Inflammatory macrophage (primary cell): ENCODE results near the gene IL12B.
"Not testable (repeated sequence)": the region's sequence is repeated elsewhere in the genome, so short reads cannot be mapped to it uniquely, and the experiment has no call there.

Experiments used
- DNase-seq, 2 donors: peaks; one replicate each; pipeline ENCODE4 v3.0.0-alpha.2; 2020 to 2022

The IL12B gene

DNA sequence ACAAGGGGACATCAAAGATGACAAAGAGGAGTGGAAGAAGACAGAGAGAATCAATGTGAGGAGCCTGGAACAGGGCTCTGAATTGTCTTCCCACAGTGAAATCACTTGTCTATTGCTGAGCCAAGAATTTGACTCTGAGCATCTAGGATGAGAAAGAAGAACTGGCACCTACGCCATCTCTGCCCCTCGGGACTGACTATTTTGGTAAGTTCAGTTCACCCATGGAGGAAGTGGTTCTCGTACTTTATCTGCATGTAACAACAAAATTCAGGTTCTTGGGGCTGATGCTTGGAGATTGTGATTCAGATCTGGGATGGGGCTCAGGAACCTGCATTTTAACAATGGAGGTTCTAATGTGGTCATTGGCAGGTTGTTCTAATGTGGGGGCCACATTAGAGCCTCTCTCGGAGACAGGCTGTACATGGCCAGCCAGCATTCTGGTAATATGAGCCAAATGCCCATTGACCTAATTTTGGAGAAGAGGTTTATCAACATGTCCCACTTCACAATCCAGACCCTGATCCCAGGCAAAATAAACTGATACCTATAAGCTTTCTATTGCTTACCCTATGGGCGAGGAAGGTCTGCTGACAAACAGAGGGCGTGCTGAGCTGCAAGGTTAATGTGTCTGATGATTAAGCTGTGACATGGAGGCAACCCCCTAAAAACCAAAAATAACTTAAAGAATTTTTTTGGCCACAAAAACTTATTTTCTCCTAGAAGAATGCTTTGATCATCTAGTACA lies 2.7 kb upstream of the IL12B start:
- peak; percentile 68 to 83 for DNase-seq

DNA sequence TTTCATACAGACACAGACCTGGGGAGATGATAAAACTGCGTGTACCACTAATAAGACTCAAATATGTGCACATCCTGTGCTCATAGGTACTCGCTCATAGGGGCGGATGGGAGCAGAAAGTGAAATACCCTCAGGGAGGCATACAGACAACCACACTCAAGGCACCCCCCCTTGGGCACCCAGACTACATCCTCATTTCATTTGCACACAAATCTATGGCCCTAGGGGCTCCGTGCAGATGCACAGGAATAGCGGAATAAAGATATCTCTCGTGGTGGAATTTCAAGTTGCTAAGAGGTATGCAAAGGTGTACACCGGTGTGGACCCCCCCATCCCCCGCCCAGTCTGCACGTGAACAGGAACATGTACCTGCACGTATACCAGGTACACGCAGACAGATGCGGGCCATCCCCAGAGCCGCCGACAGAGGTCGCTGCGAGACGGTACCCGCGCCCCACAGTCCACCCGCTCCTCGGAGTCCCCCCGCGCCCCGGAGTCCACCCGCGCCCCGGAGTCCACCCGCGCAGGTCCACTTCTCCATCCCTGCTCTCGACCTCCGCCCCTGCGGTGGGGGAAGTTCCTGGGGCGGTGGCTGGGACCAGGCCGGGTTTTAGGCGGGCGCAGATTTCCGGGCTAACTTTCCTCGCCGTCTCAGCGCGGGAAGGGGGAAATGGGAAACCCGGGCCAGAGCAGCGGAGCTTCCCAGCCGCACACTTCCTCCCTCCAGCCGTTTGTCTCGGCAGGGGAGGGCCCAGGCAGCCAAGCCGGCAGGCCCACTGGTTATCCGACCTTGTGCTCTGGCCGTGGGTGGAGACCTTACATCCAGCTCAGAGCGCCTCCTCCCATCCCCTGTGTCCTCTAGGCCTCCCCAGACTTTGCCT lies 1.0 kb upstream of the IL12B start:
- peak; percentile 73 to 80 for DNase-seq

DNA sequence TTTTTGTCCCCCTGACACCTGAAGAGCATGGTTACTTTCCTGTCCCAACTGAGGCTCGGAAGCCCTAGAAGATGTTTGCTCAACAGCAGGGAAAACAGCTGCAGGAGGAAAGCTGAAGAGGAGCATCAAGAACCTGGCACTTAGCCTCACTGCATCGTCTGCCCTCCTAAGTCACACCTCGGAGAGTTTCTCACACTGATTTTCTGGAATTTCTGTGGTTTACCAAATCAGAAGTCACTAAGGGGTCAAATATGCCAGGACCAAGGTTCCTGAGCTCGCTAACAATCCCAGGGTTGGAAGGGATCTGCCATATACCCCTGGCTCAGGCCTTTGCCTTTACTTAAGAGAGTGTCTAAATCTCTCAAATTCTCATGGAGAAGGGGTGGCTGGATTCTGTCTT lies 5.3 kb downstream of the IL12B start:
- no peak for DNase-seq

DNA sequence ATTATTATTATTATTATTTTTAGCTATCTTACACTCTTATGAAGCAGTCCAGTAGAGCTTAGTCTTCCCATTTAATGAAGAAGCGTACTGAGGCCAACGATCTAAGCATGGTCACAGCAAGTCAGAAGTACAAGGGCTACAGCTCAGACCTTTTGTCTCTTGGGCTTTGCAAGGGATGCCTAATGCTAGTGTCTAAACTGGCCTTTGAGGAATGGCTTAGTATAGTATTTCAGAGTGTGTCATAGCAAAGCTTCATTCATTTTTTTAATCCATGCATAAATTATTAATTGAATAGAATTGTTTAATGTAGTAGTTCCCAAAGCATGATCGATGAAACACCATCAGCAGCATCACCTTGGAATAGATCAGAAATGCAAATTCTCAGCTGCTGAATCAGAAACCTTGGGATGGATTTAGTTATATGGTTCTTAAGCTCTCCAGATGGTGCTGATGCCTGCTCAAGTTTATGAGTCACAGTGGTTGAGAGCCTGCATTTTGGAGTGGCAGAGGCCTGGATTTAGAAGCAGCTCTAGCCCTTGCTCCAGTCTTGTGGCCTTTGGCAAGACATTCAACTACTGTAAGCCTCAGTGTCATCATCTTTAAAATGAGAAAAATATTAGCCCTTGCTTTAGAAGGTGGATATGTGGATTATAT lies 6.1 kb downstream of the IL12B start:
- DNase-seq = no peak

DNA sequence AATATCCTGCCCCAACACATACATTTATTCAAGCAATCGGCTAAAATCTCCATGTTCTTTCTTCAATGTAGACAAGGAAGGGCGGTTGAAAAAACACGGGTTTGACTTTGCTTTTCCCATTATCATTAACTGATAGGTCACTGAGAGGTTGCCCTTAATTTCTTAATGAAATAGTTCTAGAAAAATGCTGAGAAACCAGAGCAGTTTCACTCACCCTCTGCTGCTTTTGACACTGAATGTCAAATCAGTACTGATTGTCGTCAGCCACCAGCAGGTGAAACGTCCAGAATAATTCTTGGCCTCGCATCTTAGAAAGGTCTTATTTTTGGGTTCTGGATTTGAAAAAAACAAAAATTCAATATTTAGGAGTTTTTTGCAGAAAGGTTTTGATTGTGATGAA lies 8.1 kb downstream of the IL12B start:
- no peak for DNase-seq

DNA sequence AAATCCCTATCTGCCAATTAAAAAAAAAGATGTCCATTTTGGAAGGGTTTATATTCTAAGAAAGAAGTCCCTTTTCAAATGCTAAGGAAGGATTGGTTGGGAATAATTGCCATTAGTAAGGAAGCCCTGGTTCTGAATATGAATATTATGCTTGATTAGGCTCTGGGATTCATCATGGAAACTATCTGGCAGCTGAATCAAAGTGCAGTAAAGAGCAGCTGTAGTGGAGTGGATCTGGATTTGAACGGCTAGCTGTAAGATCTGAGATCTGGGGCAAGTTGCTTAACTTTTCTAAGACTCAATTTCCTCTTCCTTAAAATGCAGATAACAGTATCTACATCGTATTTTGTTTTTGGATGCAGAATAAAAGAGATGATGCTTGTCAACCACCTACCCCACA lies 10.5 kb downstream of the IL12B start:
- DNase-seq = no peak

DNA sequence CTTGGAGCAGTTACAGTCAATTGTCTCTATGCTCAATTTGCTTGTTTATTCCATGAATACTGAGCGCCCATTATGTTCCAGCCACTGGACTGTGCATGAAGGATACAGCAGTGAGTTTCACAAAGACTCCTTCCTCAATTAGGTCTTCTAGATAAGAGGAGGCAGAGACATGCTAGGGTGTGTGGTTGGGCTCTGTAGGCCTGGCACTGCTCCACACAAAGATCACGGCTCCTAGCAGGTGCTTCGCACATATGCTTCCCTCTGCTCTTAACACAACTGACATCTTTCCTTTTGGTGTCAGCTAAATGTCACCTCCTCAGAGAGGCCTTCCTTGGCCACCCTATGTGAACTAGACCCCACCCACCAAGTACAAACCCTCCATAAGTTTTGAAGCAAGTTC lies 10.9 kb downstream of the IL12B start:
- no peak for DNase-seq

DNA sequence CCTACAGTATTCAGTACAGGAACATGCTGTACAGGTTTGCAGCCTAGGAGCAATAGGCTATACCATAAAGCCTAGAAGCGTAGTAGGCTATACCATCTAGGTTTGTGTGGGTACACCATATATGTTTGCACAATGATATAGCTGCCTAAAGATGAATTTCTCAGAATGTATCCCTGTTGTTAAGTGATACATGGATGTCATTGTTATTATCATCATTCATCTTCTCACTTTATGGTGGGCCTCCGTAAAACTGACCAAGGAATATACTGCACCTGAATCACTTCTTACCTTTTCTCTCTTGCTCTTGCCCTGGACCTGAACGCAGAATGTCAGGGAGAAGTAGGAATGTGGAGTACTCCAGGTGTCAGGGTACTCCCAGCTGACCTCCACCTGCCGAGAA lies 11.8 kb downstream of the IL12B start:
- no peak for DNase-seq

DNA sequence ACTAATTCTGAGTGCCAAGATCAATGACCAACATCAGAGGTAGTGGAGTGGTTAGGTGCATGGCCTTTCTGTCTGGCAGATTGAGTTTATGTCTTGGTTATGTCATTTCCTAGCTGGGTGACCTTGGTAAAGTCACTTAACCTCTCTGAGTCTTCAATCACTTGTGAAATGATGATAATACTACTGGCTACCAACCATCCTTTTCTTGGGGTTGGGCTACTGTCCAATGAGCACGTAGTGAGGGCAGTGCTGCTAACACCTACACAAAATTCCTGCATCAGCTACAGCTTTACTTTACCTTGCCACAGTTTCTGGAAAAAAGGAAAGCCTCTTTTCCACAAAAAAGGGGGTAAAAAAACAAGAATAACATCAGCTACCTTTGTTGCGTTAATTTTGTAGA lies 12.4 kb downstream of the IL12B start:
- DNase-seq = no peak

DNA sequence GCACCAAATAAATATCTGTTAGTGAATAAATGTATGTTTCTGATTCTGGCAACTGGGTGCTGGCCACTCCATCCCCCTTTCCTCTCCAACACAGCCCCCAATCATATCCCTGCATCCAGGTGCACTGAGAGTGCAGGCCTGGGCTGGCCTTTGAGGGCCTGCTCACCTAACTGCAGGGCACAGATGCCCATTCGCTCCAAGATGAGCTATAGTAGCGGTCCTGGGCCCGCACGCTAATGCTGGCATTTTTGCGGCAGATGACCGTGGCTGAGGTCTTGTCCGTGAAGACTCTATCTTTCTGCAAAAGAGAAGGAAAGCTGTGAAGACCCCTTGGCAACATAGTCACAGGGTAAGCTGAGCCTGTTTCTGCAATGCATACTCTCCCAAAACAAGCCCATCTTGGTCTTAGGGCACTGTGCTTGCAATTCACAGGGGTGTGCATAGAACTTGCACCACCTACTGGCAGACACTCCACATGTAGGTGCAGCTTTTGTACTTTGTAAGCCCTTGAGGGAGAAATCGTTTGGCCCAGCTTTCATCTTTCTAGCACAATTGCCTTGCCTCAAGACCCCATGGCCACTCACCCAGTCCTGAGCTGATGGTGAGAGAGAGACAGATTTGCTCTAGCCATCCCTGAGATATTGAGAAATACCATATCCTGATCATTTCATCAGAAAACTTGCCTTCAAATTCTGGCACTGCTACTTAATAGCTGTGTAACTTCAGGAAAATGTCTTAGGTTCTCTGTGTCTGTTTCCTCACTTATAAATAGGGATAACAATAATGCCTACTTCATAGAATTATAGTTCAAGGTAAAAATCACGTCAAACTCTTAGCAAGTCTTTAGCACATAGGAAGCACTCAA lies 13.5 kb downstream of the IL12B start:
- peak; percentile 40 to 57 for DNase-seq

DNA sequence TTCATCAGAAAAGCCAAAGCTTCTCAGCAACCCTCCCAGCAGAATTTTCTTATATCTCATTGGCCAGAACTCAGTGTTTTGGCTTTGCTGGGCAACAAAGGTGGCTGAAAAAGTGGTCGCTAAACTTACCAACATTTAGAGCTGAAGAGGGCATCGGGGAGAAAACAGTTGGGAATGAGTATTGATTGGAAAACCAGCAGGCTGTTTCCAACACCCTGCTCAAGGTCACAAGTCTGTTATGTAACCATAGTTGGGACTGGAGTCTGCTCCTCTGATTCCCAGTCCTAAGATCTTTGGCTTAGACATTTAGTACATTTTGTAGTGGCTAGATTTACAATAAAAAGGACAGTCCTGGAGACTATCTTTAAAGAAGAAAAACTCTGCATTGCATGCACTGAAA lies 17.1 kb downstream of the IL12B start:
- no peak for DNase-seq

DNA sequence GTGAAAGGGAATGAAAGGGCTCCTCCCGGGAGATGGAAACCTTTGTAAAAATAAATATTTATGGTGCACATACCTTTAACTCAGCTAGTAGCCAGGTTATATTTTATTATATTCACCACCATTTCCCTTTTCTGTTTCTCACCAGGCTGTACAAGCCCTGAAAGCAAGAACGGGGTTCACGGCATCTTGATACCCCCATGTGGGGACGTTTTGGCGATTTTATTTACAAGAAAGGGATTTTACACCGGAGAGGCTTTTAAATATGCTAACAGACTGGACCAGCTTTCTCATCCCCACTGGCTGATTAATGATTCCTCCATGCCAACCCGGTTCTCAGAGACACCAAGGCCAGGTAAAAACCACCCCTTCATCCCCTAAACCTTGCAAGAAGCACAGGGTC lies 19.2 kb downstream of the IL12B start:
- DNase-seq = no peak

DNA sequence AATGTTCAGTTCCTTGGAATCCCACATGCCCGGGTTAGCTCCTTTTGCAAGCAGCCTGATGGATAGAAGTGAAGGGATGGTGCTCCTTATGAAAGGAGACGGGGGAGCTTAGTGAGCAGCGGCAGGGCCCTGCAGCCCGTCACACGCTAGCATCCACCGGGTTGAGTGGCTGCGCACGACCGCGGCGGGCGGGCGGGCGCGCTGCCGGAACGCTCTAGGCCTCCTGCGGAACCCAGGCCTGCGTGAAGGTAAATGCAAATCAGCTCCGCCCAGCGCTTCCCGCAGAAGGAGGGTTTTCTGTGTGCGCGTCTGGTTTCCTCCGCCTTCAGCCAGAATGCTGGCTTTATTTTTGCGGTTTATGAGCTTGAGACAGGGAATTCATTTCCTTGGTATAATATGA lies 19.8 kb downstream of the IL12B start:
- no peak for DNase-seq

DNA sequence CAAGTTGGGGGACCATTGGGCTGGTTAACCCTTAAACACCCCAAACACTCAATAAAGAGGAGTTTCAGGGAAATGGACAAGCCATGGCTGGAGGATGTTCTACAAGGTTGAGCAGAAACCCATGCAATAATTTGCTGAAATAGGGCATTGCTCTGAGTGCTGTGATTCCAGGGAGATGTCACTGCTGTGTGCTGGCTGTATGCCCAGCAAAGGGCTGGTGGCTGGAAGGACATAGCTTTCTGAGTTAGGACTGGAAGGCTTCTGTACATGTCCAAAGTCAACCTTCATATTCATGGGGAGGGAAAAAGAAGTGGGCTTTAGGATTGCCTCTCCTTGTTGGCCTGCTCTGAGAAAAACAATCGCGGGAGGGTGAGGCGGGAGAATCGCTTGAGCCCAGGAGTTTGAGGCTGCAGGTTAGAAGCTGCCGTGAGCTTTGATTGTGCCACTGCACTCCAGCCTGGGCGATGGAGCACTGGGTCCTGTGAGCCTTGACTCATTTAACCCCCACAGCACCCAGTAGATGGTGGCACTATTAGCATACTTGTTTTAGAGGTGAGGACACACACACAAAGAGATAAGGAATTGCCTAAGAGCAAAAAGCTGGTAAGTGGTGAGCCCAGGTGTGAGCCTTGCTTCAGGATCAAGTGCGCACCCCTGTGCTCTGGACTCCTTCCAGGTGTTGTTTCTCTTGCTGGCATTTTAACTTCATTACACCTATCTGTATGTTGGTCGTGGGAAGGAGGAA lies 20.4 kb downstream of the IL12B start:
- no peak for DNase-seq

DNA sequence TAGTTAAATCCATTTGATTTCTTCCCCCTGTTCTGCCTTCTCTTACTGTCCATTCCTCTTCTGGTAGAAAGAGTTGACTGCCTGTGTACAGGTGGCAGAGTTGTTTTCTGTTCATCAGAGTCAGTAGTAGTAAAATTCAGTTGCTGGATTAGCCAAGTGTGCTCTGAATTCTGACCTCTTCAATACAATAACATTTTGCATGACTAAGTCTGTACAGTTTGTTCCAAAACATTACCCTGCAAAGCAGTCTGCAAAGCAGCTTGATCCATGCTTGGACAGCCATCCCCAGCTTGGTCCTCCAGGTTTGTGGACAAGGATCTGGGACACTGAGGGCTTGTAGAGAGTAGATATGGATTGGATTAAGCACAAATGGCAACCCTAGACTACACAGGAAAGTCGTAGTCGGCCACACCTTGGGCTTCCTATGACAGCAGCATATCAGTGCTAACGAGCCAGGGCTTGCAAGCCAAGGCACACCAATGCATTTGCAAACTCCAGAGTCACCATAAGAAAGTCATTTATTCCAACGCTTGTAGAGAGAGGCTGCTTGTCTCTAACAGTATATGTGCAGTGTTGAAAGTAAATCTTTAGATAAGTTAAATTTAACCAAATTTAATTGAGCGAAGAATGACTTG lies 25.2 kb downstream of the IL12B start:
- DNase-seq = no peak

DNA sequence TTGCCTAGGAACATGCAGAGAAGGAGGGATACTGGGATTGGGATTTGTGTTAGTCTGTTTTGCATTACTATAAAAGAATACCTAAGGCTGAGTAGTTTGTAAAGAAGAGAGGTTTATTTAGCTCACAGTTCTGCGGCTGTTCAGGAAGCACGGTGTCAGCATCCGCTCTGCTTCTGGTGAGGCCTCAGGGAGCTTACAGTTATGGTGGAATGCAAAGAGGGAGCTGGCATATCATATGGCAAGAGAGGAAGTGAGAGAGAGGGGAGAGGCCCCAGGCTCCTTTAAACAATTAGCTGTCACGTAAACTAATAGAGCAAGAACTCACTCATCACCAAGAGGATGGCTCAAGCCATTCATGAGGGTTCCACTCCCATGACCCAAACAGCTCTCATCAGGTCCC lies 27.0 kb downstream of the IL12B start:
- DNase-seq = no peak

DNA sequence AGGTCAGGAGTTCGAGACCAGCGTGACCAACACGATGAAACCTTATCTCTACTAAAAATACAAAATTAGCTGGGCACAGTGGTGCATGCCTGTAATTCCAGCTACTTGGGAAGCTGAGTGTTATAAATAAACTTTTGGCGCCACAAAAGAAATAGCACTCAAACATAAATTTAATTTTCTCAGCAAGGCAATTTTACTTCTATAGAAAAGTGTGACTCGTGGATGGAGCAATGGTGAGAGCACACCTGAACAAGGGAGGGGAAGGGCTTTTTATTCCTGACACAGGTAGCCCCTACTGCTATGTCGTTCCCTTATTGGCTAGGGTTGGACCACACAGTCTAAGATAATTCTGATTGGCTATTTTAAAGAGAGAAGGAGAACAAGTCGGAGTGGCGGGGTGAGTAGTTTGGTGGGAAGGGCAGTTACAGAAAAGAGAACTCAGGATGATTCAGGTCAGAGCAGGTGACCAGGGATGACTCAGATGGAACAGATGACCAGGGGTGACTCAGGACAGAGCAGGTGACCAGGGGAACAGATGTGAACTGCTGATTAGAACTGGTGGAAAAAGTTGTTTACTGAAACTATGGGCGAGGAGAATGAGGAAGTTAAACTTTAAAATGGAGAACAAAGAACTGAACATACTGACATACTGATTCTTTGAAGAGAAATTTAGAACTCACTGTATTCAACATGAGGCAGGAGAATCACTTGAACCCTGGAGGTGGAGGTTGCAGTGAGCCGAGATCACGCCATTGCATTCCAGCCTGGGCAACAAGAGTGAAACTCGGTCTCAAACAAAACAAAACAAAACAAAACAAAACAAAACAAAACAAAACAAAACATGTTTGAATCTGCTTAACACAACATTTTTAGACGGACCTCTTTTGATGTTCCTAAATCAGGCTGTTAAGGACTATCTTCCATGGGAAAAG lies 28.1 kb downstream of the IL12B start:
- DNase-seq = peak; percentile 49 to 74

DNA sequence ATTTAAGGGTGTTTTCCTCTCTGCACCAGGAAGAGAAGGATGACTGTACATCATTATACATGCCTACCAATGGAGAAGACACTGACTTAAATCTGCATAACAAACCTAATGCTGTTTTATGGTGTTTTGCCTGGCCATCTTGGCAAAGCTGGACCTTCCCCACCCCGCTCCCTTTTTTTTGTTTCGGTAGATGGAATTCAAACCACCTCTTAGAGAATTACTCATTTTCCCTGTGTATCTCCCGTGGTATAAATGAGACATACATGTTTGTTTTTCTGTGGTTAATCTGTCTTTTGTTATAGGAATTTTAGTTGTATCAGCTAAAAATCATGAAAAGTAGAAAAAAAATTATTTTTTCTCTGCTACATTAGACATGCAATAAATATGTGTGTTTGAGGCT lies 28.8 kb downstream of the IL12B start:
- DNase-seq = no peak

DNA sequence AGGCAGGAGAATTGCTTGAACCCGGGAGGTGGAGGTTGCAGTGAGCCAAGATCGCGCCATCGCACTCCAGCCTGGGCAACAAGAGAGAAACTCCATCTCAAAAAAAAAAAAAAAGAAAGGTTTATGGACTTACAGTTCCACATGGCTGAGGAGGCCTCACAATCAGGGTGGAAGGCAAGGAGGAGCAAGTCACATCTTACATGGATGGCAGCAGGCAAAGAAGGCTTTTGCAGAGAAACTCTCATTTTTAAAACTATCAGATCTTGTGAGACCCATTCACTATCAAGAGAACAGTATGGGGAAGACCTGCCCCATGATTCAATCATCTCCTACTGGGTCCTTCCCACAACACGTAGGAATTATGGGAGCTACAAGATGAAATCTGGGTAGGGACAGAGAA lies 33.0 kb downstream of the IL12B start:
- DNase-seq = not testable (repeated sequence)

DNA sequence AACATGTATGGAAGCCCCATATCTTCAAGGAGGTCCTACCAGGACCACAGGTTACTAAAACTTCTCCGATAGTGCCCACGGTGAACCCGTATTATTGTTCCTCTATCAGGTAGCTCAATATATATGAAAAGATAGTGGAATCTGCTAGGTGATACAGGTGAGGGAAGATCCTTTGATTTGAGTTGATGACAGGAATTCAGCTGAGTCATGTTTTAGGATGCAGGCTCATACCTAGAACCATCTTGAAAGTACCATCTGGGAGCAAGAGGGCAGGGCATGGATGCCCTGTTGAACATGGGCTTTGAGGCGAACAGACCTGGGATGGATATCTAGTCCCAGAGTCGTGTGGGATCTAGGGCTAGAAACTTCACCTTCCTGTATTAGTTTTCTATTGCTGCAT lies 35.4 kb downstream of the IL12B start:
- DNase-seq = no peak
